ENCODE results near the gene CXCR5.

- TF ChIP-seq CTCF (conservative IDR thresholded peaks at IDR 0.05 in 1 of 2, IDR thresholded peaks at IDR 0.05 in 1 of 2; ENCODE audit: extremely low read depth in 1 of 2, insufficient read depth in 1 of 2, low read depth in 1 of 2, low read length in 2 of 2), result no peak
- TF ChIP-seq EZH2 (IDR thresholded peaks at IDR 0.05; ENCODE audit: borderline replicate concordance, low read length), result no peak
Measured at GRCh38 chr11:118851970-118852369, 31.7 kb upstream of the CXCR5 start.

All from mammary epithelial cell (primary cell).